GM23248 (cell line): ENCODE results near the gene C2orf81. TPM values are rescaled to one million over a fixed set of nuclear protein-coding genes. Genes with fewer than 3 reads are reported as not detected.

Experiments
- DNase-seq: peaks from one replicate; pipeline ENCODE4 v3.0.0-alpha.2; 2015
- H2AFZ ChIP-seq: fragments of 200-600 bp; sonication (generic); 2 replicates; pipeline ENCODE4 v1.6.1; 2016; ENCODE audit warnings: antibody characterized with exemption
- H3F3A ChIP-seq: fragments of 200-600 bp; sonication (generic); 2 replicates; pipeline ENCODE4 v1.6.1; 2016; ENCODE audit warnings: mild to moderate bottlenecking, antibody characterized with exemption, mixed run types; ENCODE audit not compliant: insufficient read depth
- H3K27ac ChIP-seq: fragments of 200-600 bp; sonication (generic); 2 replicates; pipeline ENCODE4 v1.5.1; 2016; ENCODE audit warnings: mild to moderate bottlenecking
- H3K27me3 ChIP-seq: fragments of 200-600 bp; sonication (generic); replicated peaks from 2 replicates; pipeline ENCODE4 v1.6.1; 2016; ENCODE audit warnings: mild to moderate bottlenecking; ENCODE audit not compliant: insufficient read depth
- H3K36me3 ChIP-seq: fragments of 200-600 bp; sonication (generic); 2 replicates; pipeline ENCODE4 v1.6.1; 2016; ENCODE audit warnings: low read depth, mild to moderate bottlenecking
- H3K4me1 ChIP-seq: fragments of 200-600 bp; sonication (generic); 2 replicates; pipeline ENCODE4 v1.6.1; 2016; ENCODE audit warnings: mild to moderate bottlenecking; ENCODE audit not compliant: insufficient read depth
- H3K4me2 ChIP-seq: fragments of 200-600 bp; sonication (generic); one replicate; pipeline ENCODE4 v1.6.1; 2016; ENCODE audit warnings: mild to moderate bottlenecking; ENCODE audit not compliant: unreplicated experiment
- H3K4me3 ChIP-seq: fragments of 200-600 bp; sonication (generic); 2 replicates; pipeline ENCODE4 v1.5.1; 2016; ENCODE audit warnings: mild to moderate bottlenecking
- H3K79me2 ChIP-seq: fragments of 200-600 bp; sonication (generic); 2 replicates; pipeline ENCODE4 v1.6.1; 2016; ENCODE audit warnings: mild to moderate bottlenecking; ENCODE audit not compliant: insufficient read depth
- H3K9ac ChIP-seq: fragments of 200-600 bp; sonication (generic); 2 replicates; pipeline ENCODE4 v1.6.1; 2016; ENCODE audit warnings: mild to moderate bottlenecking
- H3K9me2 ChIP-seq: fragments of 200-600 bp; sonication (generic); 2 replicates; pipeline ENCODE4 v1.6.1; 2016; ENCODE audit warnings: mixed run types, mild to moderate bottlenecking, moderate library complexity; ENCODE audit not compliant: insufficient read depth
- H3K9me3 ChIP-seq: fragments of 200-600 bp; sonication (generic); one replicate; pipeline ENCODE4 v1.6.1; 2017; ENCODE audit warnings: low read depth
- H4K20me1 ChIP-seq: fragments of 200-600 bp; sonication (generic); 2 replicates; pipeline ENCODE4 v1.6.0; 2016; ENCODE audit not compliant: insufficient read depth
- EZH2 ChIP-seq: fragments of 200-600 bp; sonication (generic); IDR thresholded peaks from 2 replicates; pipeline ENCODE4 v1.6.1; 2018; ENCODE audit warnings: antibody characterized with exemption, mild to moderate bottlenecking; ENCODE audit not compliant: insufficient read depth, poor library complexity, severe bottlenecking
- EZH2phosphoT487 ChIP-seq: fragments of 200-600 bp; sonication (generic); IDR thresholded peaks from 2 replicates; pipeline ENCODE4 v1.6.1; 2018; ENCODE audit warnings: antibody characterized with exemption, moderate library complexity, mild to moderate bottlenecking, low read depth; ENCODE audit not compliant: insufficient read depth
- WGBS, 2 experiments: methylation state at CpG; one replicate each; pipeline ENCODE4 v1.1.6; 2015 to 2017; ENCODE audit warnings: low lambda C conversion rate in 2 of 2, low coverage in 1 of 2; ENCODE audit errors: missing lambda C conversion rate in 2 of 2; 5-methylcytosine and 5-hydroxymethylcytosine counted together
- in situ Hi-C: fragments of 300-500 bp; cut with MboI; formaldehyde crosslinking; loops from 2 replicates; pipeline ENCODE4 v1.15.0; 2020
- polyA plus RNA-seq: library from polyadenylated mRNA; unstranded; fragments of >200 nt; fragmentation: Nextera tagmentation; extraction: Ambion mirVana; gene quantifications from 2 replicates; pipeline ENCODE4 v1.2.1, GENCODE V29; 2016
- total RNA-seq: library from RNA; depleted of rRNA; stranded (reverse); fragments of >200 nt; shearing (Covaris generic); gene quantifications from 2 replicates; pipeline ENCODE4 v1.2.3, GENCODE V29; 2014

C2orf81 gene
- total and polyA plus RNA-seq, 2 experiments from 2014 or later: 3.5 to 6.0 TPM

DNA sequence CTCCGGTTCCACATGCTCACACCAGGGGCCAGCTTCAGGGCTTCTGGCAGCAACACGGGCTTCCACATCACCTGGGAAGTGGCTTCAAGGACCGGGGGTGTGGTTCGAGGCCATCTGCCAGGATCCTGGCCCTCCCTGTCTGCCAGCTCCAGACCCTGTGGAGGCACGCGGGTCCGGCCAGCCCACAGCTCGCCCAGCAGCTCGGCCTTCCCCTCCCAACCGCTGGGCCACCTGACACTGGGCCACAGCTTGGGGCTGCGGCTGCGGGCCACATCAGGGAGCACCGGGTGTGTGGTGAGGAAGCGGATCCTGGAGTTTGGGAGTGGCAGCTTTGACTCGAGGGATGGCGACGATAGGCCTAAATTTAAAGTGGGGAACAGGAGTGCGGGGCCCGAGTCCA is 7.0 kb downstream of the C2orf81 start:
- H3K27me3 ChIP-seq: no peaks in the 10 kb centered on the region
- in situ Hi-C loops: no loop called here
- peak overlapping the region; percentile 71 for H3K4me3 ChIP-seq
- H3K4me1 ChIP-seq: peaks cover 7% of the 10 kb centered on the region; the same call in 1 of the 2 replicates
- no peaks in the 10 kb centered on the region for H3F3A ChIP-seq
- H2AFZ ChIP-seq: peak overlapping the region; percentile 96
- TF ChIP-seq EZH2: no peak
- no peak for TF ChIP-seq EZH2phosphoT487
- H3K36me3 ChIP-seq: no peaks in the 10 kb centered on the region
- no peaks in the 10 kb centered on the region for H3K9me3 ChIP-seq
- no peaks in the 10 kb centered on the region for H4K20me1 ChIP-seq
- no peak for DNase-seq
- no peaks in the 10 kb centered on the region for H3K79me2 ChIP-seq
- peak overlapping the region; percentile 80 for H3K4me2 ChIP-seq
- peak overlapping the region; percentile 82 for H3K9ac ChIP-seq
- 25 to 28% methylated on average over 18 to 19 of the region's 19 CpGs for WGBS, 2 experiments
- no peak overlapping the region for H3K27ac ChIP-seq
- no peaks in the 10 kb centered on the region for H3K9me2 ChIP-seq

DNA sequence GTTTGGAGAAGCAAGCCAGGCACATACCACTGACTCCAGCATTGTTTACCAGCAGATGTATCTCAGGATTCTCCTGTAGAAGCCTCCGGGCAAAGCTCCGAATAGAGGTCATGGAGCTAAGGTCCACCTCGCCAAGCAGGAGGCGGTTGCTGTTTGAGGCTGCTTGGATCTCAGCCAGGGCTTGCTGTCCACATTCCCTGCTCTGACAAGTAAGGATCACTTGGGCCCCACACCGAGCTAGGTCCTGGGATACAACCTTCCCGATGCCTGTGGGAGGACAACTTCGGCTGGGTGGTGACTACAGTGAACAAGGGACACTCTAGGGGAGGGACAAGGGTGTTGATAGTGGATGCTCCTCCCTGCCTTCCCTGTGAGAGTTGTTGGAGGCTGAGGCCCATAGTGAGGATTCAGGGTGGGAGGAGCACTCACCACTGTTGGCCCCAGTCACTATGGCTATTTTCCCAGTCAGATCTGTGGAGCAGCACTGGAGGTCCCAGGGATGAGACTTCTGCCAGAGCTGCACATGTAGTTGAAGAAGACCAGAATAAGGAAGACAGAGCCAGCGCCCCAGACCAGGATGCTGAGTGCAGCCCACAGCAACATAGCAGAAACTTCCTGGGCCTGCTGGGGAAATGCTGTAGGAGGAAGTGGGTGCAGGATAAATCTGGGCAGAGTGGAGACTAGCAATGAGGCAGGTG is 8.3 kb downstream of the C2orf81 start:
- no peak overlapping the region for H3K9ac ChIP-seq
- TF ChIP-seq EZH2phosphoT487: no peak
- TF ChIP-seq EZH2: no peak
- H3K27ac ChIP-seq: no peak overlapping the region
- no peaks in the 10 kb centered on the region for H3K36me3 ChIP-seq
- H3K4me2 ChIP-seq: no peak overlapping the region
- H3F3A ChIP-seq: no peaks in the 10 kb centered on the region
- DNase-seq: no peak
- no peaks in the 10 kb centered on the region for H3K27me3 ChIP-seq
- H3K79me2 ChIP-seq: no peaks in the 10 kb centered on the region
- no peak overlapping the region for H3K4me3 ChIP-seq
- H3K4me1 ChIP-seq: peaks cover 7% of the 10 kb centered on the region; the same call in 1 of the 2 replicates
- H3K9me2 ChIP-seq: no peaks in the 10 kb centered on the region
- no peak overlapping the region for H2AFZ ChIP-seq
- in situ Hi-C loops: no loop called here
- no peaks in the 10 kb centered on the region for H3K9me3 ChIP-seq
- WGBS, 2 experiments: 78 to 80% methylated on average over 8 of the region's 8 CpGs
- H4K20me1 ChIP-seq: no peaks in the 10 kb centered on the region

DNA sequence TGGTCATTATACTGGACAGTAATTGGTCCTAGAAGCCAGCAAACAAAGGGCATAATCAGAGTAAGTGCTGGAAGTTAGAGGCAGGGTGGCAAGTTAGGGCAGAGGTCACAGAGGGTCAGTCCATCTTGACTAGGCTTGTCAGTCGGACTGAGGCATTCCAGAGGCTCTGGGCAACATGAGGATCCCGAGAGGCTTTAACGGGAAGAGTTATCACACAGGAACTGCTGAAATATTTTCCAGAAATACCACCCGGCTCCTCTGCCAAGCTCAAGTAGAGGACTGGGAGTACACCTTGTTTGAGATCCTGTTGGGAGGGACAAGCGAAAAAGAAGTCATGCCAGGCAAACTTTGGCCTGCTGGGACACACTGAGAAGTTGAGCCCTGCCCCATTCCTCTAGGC is 13.7 kb downstream of the C2orf81 start:
- no peak overlapping the region for H2AFZ ChIP-seq
- in situ Hi-C loops: no loop called here
- no peaks in the 10 kb centered on the region for H3F3A ChIP-seq
- no peak overlapping the region for H3K4me3 ChIP-seq
- no peaks in the 10 kb centered on the region for H3K36me3 ChIP-seq
- WGBS, 2 experiments: 61 to 66% methylated on average over 5 of the region's 5 CpGs
- no peaks in the 10 kb centered on the region for H3K79me2 ChIP-seq
- no peaks in the 10 kb centered on the region; the same call in 1 of the 2 replicates for H3K4me1 ChIP-seq
- no peak overlapping the region for H3K27ac ChIP-seq
- no peaks in the 10 kb centered on the region for H3K27me3 ChIP-seq
- no peak overlapping the region for H3K4me2 ChIP-seq
- TF ChIP-seq EZH2 (no peak), EZH2phosphoT487 (no peak)
- H3K9me3 ChIP-seq: no peaks in the 10 kb centered on the region
- H3K9me2 ChIP-seq: no peaks in the 10 kb centered on the region
- DNase-seq: no peak
- no peak overlapping the region for H3K9ac ChIP-seq
- H4K20me1 ChIP-seq: no peaks in the 10 kb centered on the region

DNA sequence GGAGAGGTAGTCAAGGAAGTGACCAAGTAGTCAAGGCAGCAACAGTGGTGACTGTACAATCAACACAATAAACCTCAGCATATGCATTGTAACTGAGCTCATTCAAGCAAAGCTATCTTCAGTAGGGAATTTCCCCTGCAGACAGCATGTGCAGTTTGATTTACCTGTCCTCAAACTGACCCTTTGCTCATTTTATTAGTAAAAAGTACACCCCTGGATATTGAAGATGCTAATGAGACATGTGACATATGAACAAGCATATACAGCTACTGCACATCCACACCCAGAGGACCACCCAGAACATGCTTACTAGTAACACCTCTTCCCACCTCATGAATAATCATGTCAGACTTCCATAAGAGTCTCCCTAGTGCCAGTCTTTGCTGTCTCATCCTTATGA is 15.4 kb downstream of the C2orf81 start:
- Histone ChIP-seq H3K27ac (no peak overlapping the region), H3F3A (no peaks in the 10 kb centered on the region), H3K4me3 (no peak overlapping the region), H3K27me3 (no peaks in the 10 kb centered on the region), H3K4me2 (no peak overlapping the region), H2AFZ (no peak overlapping the region), H3K9me3 (no peaks in the 10 kb centered on the region), H3K9ac (no peak overlapping the region), H3K4me1 (no peaks in the 10 kb centered on the region; the same call in 1 of the 2 replicates), H3K36me3 (no peaks in the 10 kb centered on the region), H3K9me2 (no peaks in the 10 kb centered on the region), H4K20me1 (no peaks in the 10 kb centered on the region), H3K79me2 (no peaks in the 10 kb centered on the region)
- TF ChIP-seq EZH2: no peak
- TF ChIP-seq EZH2phosphoT487: no peak
- DNase-seq: no peak
- in situ Hi-C loops: no loop called here

DNA sequence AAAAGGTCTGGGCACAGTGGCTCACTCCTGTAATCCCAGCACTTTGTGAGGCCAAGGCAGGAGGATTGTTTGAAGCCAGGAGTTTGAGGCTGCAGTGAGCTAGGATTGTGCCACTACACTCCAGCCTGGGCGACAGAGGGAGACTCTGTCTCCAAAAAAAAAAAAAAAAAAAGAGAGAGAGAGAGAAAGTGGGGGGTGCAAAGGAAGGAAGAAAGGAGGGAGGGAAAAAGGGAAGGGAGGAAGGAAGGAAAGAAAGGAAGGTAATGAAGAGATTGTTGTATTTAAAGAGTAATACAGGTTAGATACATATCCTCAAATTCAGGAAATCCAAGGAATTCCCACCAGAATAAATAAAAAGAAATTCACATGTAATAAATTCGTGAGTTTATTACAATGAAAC is 19.5 kb downstream of the C2orf81 start:
- H4K20me1 ChIP-seq: no peaks in the 10 kb centered on the region
- no peaks in the 10 kb centered on the region for H3K79me2 ChIP-seq
- H3F3A ChIP-seq: no peaks in the 10 kb centered on the region
- H3K9me2 ChIP-seq: no peaks in the 10 kb centered on the region
- H3K4me2 ChIP-seq: no peak overlapping the region
- H3K27ac ChIP-seq: no peak overlapping the region
- no peak overlapping the region for H3K9ac ChIP-seq
- no peaks in the 10 kb centered on the region; the same call in 1 of the 2 replicates for H3K4me1 ChIP-seq
- no peak for TF ChIP-seq EZH2phosphoT487
- TF ChIP-seq EZH2: no peak
- no peaks in the 10 kb centered on the region for H3K9me3 ChIP-seq
- in situ Hi-C loops: no loop called here
- H3K4me3 ChIP-seq: no peak overlapping the region
- DNase-seq: no peak
- no peaks in the 10 kb centered on the region for H3K27me3 ChIP-seq
- 68 to 72% methylated on average over 2 of the region's 2 CpGs for WGBS, 2 experiments
- no peaks in the 10 kb centered on the region for H3K36me3 ChIP-seq
- no peak overlapping the region for H2AFZ ChIP-seq
